Sigmoid colon (tissue), 4 donors: ENCODE results near the gene CYB5A.

Source experiments
- EP300 ChIP-seq, 4 donors: sonication (generic); formaldehyde crosslinking; IDR thresholded peaks; one replicate each; pipeline ENCODE4 v1.6.1; 2017; ENCODE audit warnings: antibody characterized with exemption in 4 of 4
- POLR2A ChIP-seq, 2 donors: fragments of 450-650 bp; IDR thresholded peaks; one replicate each; pipeline ENCODE4 v1.6.1; 2016; ENCODE audit warnings: antibody characterized with exemption in 2 of 2, mild to moderate bottlenecking in 2 of 2, moderate library complexity in 2 of 2
- POLR2AphosphoS5 ChIP-seq, 4 donors: sonication (generic); formaldehyde crosslinking; IDR thresholded peaks; one replicate each; pipeline ENCODE4 v1.6.1; 2017; ENCODE audit warnings: antibody characterized with exemption in 4 of 4
- TF ChIP-seq, protein P1 (sequence below), 4 experiments: fragments of 450-650 bp in 3 of 4; fragments of 200-600 bp in 1 of 4; IDR thresholded peaks; one replicate each; pipeline ENCODE4 v1.5.1; 2016 to 2019; ENCODE audit warnings: antibody characterized with exemption in 4 of 4, mild to moderate bottlenecking in 3 of 4, moderate library complexity in 2 of 4

DNA sequence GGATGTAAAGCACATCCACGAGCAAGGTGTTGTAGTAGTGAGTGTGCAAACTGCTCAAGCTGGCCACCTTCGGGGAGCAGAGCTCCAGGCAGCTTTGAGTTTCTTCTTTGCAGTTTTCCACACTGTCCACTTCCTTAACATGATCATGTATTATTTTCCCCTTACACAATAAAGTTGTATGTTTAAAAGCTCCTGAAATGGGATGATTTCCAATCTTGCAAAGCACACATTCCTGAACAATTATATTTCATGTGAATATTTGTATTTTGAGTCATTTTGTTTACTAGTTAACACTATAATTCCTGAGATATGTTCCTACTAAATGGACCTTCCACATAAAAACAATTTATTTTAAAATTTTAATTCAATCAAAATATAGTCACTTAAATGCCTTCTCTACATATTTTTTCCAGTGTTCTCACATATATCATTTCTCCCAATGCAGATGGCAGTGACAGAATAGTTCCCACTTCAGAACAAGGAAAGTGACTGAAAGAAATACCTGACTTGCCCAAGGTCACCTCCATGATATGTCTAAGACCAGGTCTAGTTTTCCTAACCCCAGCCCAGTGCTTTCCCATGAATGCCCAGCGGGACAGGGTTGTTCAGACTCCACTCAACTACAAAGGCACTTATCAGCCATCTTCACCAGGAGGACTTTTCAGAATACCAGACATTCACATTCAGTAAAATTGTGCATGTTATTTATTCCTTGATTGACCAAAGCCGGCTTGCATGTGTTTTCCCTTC, 5.5 kb downstream of the CYB5A start:
- TF ChIP-seq, protein P1, sequence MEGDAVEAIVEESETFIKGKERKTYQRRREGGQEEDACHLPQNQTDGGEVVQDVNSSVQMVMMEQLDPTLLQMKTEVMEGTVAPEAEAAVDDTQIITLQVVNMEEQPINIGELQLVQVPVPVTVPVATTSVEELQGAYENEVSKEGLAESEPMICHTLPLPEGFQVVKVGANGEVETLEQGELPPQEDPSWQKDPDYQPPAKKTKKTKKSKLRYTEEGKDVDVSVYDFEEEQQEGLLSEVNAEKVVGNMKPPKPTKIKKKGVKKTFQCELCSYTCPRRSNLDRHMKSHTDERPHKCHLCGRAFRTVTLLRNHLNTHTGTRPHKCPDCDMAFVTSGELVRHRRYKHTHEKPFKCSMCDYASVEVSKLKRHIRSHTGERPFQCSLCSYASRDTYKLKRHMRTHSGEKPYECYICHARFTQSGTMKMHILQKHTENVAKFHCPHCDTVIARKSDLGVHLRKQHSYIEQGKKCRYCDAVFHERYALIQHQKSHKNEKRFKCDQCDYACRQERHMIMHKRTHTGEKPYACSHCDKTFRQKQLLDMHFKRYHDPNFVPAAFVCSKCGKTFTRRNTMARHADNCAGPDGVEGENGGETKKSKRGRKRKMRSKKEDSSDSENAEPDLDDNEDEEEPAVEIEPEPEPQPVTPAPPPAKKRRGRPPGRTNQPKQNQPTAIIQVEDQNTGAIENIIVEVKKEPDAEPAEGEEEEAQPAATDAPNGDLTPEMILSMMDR (IDR thresholded peaks at IDR 0.05): no peak
- TF ChIP-seq POLR2A (IDR thresholded peaks at IDR 0.05): no peak
- TF ChIP-seq POLR2AphosphoS5 (IDR thresholded peaks at IDR 0.05): no peak
- no peak for TF ChIP-seq EP300 (IDR thresholded peaks at IDR 0.05)
